HepG2 (cell line): ENCODE results near the gene PEX14. TPM values are rescaled to one million over a fixed set of nuclear protein-coding genes. Genes with fewer than 3 reads are reported as not detected.

Experiments
- ATAC-seq: fragments of 200-7000 bp; cut with Tn5 transposase; 3 replicates; pipeline ENCODE4 v1.9.1; 2020; ENCODE audit warnings: mild to moderate bottlenecking, moderate library complexity
- BruUV-seq: library from RNA; stranded (reverse); fragments of 400-500 nt; replicated peaks from 2 replicates; lab custom pipeline; 2021; lab: Mats Ljungman, UMichigan
- CTCF ChIA-PET: fragments of 300-600 bp; formaldehyde crosslinking; extraction: SDS; loops from one replicate; lab custom pipeline; 2021; ENCODE audit warnings: low total read pairs, inconsistent platforms, low intra/inter-chr PET ratio; lab: Yijun Ruan, JAX
- POLR2A ChIA-PET: fragments of 350-600 bp; sonication (Branson Sonifier 250); formaldehyde crosslinking; loops from one replicate; lab custom pipeline; 2020; ENCODE audit warnings: antibody characterized with exemption, inconsistent platforms; lab: Yijun Ruan, JAX
- DNase-seq: peaks from one replicate; pipeline ENCODE4 v3.0.0-alpha.2; 2015; ENCODE audit warnings: low spot score
- FAIRE-seq: peaks from 3 replicates; lab custom pipeline; 2011; peaks lifted over from hg19 to GRCh38; lab: Jason Lieb, UNC
- H2AFZ ChIP-seq: one replicate; pipeline ENCODE4 v1.6.1; 2011; ENCODE audit warnings: low read length, inconsistent platforms
- H3K27ac ChIP-seq: fragments of 300-600 bp; 3 replicates; pipeline ENCODE4 v1.8.0; 2011; ENCODE audit warnings: mixed run types, mild to moderate bottlenecking, mixed read lengths, low read length, inconsistent platforms; ENCODE audit not compliant: insufficient read depth; ENCODE audit errors: extremely low read length
- H3K27me3 ChIP-seq, 2 experiments: fragments of 200-600 bp in 1 of 2; 2 replicates in 1 of 2; 3 replicates in 1 of 2; pipeline versions ENCODE4 v1.6.0 to v1.8.0; 2011; ENCODE audit warnings: low read length in 2 of 2, mild to moderate bottlenecking in 2 of 2, moderate library complexity in 2 of 2, inconsistent platforms in 1 of 2; ENCODE audit not compliant: insufficient read depth in 2 of 2, control insufficient read depth in 1 of 2
- H3K36me3 ChIP-seq, 2 experiments: fragments of 200-600 bp in 1 of 2; replicated peaks in 1 of 2; 2 replicates in 1 of 2; 3 replicates in 1 of 2; pipeline versions ENCODE4 v1.5.1 to v1.8.0; 2011; ENCODE audit warnings: low read length in 2 of 2, inconsistent platforms in 1 of 2; ENCODE audit not compliant: insufficient read depth in 2 of 2, control insufficient read depth in 1 of 2
- H3K4me1 ChIP-seq: 2 replicates; pipeline ENCODE4 v1.5.1; 2012; ENCODE audit warnings: low read length, inconsistent platforms; ENCODE audit not compliant: insufficient read depth
- H3K4me2 ChIP-seq: 2 replicates; pipeline ENCODE4 v1.6.0; 2011; ENCODE audit warnings: low read depth, low read length, inconsistent platforms
- H3K4me3 ChIP-seq, 3 experiments: fragments of 200-600 bp in 1 of 3; sonication (generic), shearing (Covaris generic) in 1 of 3; replicated peaks in 1 of 3; 2 replicates each; pipeline ENCODE4 v1.5.1; 2011 to 2016; ENCODE audit warnings: low read length in 3 of 3, inconsistent platforms in 2 of 3, low read depth in 2 of 3, mild to moderate bottlenecking in 2 of 3, control low read depth in 1 of 3, mixed read lengths in 1 of 3; ENCODE audit not compliant: insufficient read depth in 1 of 3
- H3K79me2 ChIP-seq: one replicate; pipeline ENCODE4 v1.6.1; 2011; ENCODE audit warnings: low read length, inconsistent platforms; ENCODE audit not compliant: insufficient read depth
- H3K9ac ChIP-seq: 2 replicates; pipeline ENCODE4 v1.6.0; 2011; ENCODE audit warnings: mild to moderate bottlenecking, low read depth, low read length, inconsistent platforms; ENCODE audit not compliant: insufficient read depth
- H3K9me3 ChIP-seq: 2 replicates; pipeline ENCODE4 v1.5.1; 2012; ENCODE audit warnings: mild to moderate bottlenecking, low read length
- H4K20me1 ChIP-seq: 2 replicates; pipeline ENCODE4 v1.6.0; 2011; ENCODE audit warnings: inconsistent platforms, mild to moderate bottlenecking, low read length, moderate library complexity; ENCODE audit not compliant: insufficient read depth
- BRCA1 ChIP-seq: sonication (generic); formaldehyde crosslinking; IDR thresholded peaks from 2 replicates; pipeline ENCODE4 v1.4.0; 2020; ENCODE audit warnings: missing genetic modification reagents
- CENPT ChIP-seq: sonication (generic); formaldehyde crosslinking; IDR thresholded peaks from 2 replicates; pipeline ENCODE4 v1.8.0; 2022; ENCODE audit warnings: low read depth, mild to moderate bottlenecking, moderate library complexity, missing genetic modification reagents
- HES4 ChIP-seq: sonication (generic); formaldehyde crosslinking; IDR thresholded peaks from 2 replicates; pipeline ENCODE4 v1.9.0; 2021; ENCODE audit warnings: mild to moderate bottlenecking, missing genetic modification reagents, borderline replicate concordance
- HNF4G ChIP-seq, 2 experiments: sonication (generic) in 1 of 2; formaldehyde crosslinking in 1 of 2; IDR thresholded peaks; 2 replicates each; pipeline versions ENCODE4 v1.4.0 to v1.6.1; 2011 to 2020; ENCODE audit warnings: borderline replicate concordance in 2 of 2, low read depth in 2 of 2, mild to moderate bottlenecking in 2 of 2, low read length in 1 of 2, missing genetic modification reagents in 1 of 2, moderate library complexity in 1 of 2
- IRX3 ChIP-seq: sonication (generic); formaldehyde crosslinking; IDR thresholded peaks from 2 replicates; pipeline ENCODE4 v1.8.1; 2023; ENCODE audit warnings: mild to moderate bottlenecking, low read depth, missing genetic modification reagents, borderline replicate concordance
- KAT8 ChIP-seq: IDR thresholded peaks from 2 replicates; pipeline ENCODE4 v1.6.1; 2016; ENCODE audit warnings: missing genetic modification reagents, missing compliant biosample characterization
- NCOR1 ChIP-seq: fragments of 200-600 bp; sonication (generic); IDR thresholded peaks from 2 replicates; pipeline ENCODE4 v1.7.0; 2017; ENCODE audit warnings: antibody characterized with exemption, low read length, borderline replicate concordance
- PCBP1 ChIP-seq: fragments of 200-400 bp; formaldehyde crosslinking; IDR thresholded peaks from 2 replicates; pipeline ENCODE4 v1.6.1; 2017; ENCODE audit warnings: mild to moderate bottlenecking, low read depth, low read length, borderline replicate concordance
- SMAD1 ChIP-seq: sonication (generic); formaldehyde crosslinking; IDR thresholded peaks from 2 replicates; pipeline ENCODE4 v1.4.0; 2020; ENCODE audit warnings: missing genetic modification reagents, low read depth, mild to moderate bottlenecking, borderline replicate concordance
- SOX5 ChIP-seq: IDR thresholded peaks from 2 replicates; pipeline ENCODE4 v1.6.1; 2016; ENCODE audit warnings: borderline replicate concordance
- ZNF790 ChIP-seq: sonication (generic); formaldehyde crosslinking; IDR thresholded peaks from 2 replicates; pipeline ENCODE4 v1.8.0; 2022; ENCODE audit warnings: missing genetic modification reagents, mild to moderate bottlenecking, borderline replicate concordance
- WGBS: methylation state at CpG from one replicate; pipeline ENCODE4 v1.1.6; 2017; ENCODE audit warnings: low lambda C conversion rate; 5-methylcytosine and 5-hydroxymethylcytosine counted together
- in situ Hi-C: cut with HindIII; loops from 2 replicates; pipeline ENCODE4 v1.10.0; 2017; ENCODE audit warnings: low pct_unique_long_range_greater_than_20kb; ENCODE audit not compliant: extremely low pct_ligation_motif_present
- intact Hi-C: fragments of 100-400 bp; cut with micrococcal nuclease; formaldehyde crosslinking; loops from one replicate; pipeline ENCODE4 v1.10.0; 2022; ENCODE audit not compliant: unreplicated experiment
- polyA plus RNA-seq, 8 experiments: library from polyadenylated mRNA; depleted of rRNA in 3 of 8; stranded (reverse) in 7 of 8; unstranded in 1 of 8; fragments of >200 nt; fragmentation: Illumina TruSeq in 4 of 8; extraction: Trizol in 4 of 8; gene quantifications; 2 replicates each; pipeline versions ENCODE4 v1.2.1 to v1.2.3, GENCODE V29; 2011 to 2016; ENCODE audit warnings: low read depth in 4 of 8, missing spikeins in 1 of 8, mixed read lengths in 1 of 8; ENCODE audit not compliant: insufficient read depth in 1 of 8
- total RNA-seq, 5 experiments: library from RNA; depleted of rRNA; stranded (reverse); fragments of >200 nt; fragmentation: Illumina TruSeq; extraction: Trizol; gene quantifications; 2 replicates each; pipeline ENCODE4 v1.2.3, GENCODE V29; 2016; ENCODE audit warnings: low read depth in 1 of 5
- TF ChIP-seq, protein P1 (sequence below): sonication (generic); formaldehyde crosslinking; IDR thresholded peaks from 2 replicates; pipeline ENCODE4 v1.5.0; 2020; ENCODE audit warnings: missing genetic modification reagents
- TF ChIP-seq, protein P2 (sequence below): sonication (generic); formaldehyde crosslinking; IDR thresholded peaks from 2 replicates; pipeline ENCODE4 v1.4.0; 2020; ENCODE audit warnings: mild to moderate bottlenecking, missing genetic modification reagents
- TF ChIP-seq, protein P3 (sequence below): sonication (generic); formaldehyde crosslinking; IDR thresholded peaks from 2 replicates; pipeline ENCODE4 v1.8.0; 2022; ENCODE audit warnings: missing genetic modification reagents, mild to moderate bottlenecking, borderline replicate concordance
- TF ChIP-seq, protein P4 (sequence below): sonication (generic); formaldehyde crosslinking; IDR thresholded peaks from 2 replicates; pipeline ENCODE4 v1.4.0; 2020; ENCODE audit warnings: missing genetic modification reagents, mild to moderate bottlenecking, borderline replicate concordance
- TF ChIP-seq, protein P5 (sequence below): sonication (generic); formaldehyde crosslinking; IDR thresholded peaks from 2 replicates; pipeline ENCODE4 v1.4.0; 2020; ENCODE audit warnings: missing genetic modification reagents, low read depth, mild to moderate bottlenecking, borderline replicate concordance

PEX14 gene
- total and polyA plus RNA-seq, 2 of the 13 experiments (the other 11 are each of a cell fraction or from before 2014, with no cell fraction given), result 6.5 to 9.9 TPM

DNA sequence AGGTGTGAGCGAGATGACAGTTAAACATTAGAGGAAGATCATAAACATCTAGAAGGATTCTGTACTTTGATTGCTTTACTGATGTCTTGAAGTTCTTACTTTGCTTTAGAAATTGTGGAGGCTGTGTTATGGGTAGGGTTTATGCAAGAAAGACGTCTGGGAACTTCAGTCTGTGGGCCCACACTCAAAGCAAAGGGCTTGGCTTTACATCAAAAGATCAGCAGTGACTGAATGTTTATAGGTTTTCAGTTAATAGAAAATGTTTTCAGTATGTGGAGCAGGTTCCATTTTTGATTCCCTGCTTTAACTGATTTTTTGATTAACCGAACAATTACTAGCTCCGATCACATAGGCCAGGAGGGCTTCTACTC lies 31.9 kb downstream of the PEX14 start:
- H3K36me3 ChIP-seq, result peaks cover 0 to 3% of the 10 kb centered on the region in 2 experiments; a peak in 1 of 5 replicates
- ChIA-PET CTCF (interaction anchor here (1.6 to 2.5 kb wide), 2 partner anchors 282 to 402 kb away, joined by 3 to 6 read pairs; no protein-coding TSS in a partner anchor), POLR2A (no interaction called here)
- H3K4me3 ChIP-seq, result no peak overlapping the region
- H4K20me1 ChIP-seq, result peaks cover 21% of the 10 kb centered on the region
- no TSS peak for BruUV-seq
- no peak overlapping the region for H3K9ac ChIP-seq
- in situ Hi-C loops, result loop anchor here (10.0 kb wide), 1 partner anchor 438 kb away; no protein-coding TSS in a partner anchor
- H3K9me3 ChIP-seq, result no peaks in the 10 kb centered on the region
- no peak overlapping the region for H2AFZ ChIP-seq
- DNase-seq (no peak), FAIRE-seq (no peak), ATAC-seq (no peak)
- H3K79me2 ChIP-seq, result peaks cover 34% of the 10 kb centered on the region
- WGBS, result 75% methylated on average over 4 of the region's 4 CpGs
- H3K4me1 ChIP-seq, result peaks cover 60% of the 10 kb centered on the region
- no peaks in the 10 kb centered on the region for H3K27me3 ChIP-seq
- intact Hi-C loops, result loop anchor here (1.0 to 2.0 kb wide), 2 partner anchors 361 to 434 kb away; no protein-coding TSS in a partner anchor
- no peak overlapping the region for H3K27ac ChIP-seq
- no peak overlapping the region for H3K4me2 ChIP-seq
- TF ChIP-seq IRX3, result no peak
- TF ChIP-seq, protein P1, sequence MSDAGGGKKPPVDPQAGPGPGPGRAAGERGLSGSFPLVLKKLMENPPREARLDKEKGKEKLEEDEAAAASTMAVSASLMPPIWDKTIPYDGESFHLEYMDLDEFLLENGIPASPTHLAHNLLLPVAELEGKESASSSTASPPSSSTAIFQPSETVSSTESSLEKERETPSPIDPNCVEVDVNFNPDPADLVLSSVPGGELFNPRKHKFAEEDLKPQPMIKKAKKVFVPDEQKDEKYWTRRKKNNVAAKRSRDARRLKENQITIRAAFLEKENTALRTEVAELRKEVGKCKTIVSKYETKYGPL, result no peak
- TF ChIP-seq BRCA1 (CRISPR knock-in tag), result no peak
- TF ChIP-seq PCBP1, result no peak
- TF ChIP-seq, protein P2, sequence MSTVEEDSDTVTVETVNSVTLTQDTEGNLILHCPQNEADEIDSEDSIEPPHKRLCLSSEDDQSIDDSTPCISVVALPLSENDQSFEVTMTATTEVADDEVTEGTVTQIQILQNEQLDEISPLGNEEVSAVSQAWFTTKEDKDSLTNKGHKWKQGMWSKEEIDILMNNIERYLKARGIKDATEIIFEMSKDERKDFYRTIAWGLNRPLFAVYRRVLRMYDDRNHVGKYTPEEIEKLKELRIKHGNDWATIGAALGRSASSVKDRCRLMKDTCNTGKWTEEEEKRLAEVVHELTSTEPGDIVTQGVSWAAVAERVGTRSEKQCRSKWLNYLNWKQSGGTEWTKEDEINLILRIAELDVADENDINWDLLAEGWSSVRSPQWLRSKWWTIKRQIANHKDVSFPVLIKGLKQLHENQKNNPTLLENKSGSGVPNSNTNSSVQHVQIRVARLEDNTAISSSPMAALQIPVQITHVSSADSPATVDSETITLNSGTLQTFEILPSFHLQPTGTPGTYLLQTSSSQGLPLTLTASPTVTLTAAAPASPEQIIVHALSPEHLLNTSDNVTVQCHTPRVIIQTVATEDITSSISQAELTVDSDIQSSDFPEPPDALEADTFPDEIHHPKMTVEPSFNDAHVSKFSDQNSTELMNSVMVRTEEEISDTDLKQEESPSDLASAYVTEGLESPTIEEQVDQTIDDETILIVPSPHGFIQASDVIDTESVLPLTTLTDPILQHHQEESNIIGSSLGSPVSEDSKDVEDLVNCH (CRISPR knock-in tag), result no peak
- TF ChIP-seq SOX5 (CRISPR knock-in tag), result no peak
- TF ChIP-seq, protein P3, sequence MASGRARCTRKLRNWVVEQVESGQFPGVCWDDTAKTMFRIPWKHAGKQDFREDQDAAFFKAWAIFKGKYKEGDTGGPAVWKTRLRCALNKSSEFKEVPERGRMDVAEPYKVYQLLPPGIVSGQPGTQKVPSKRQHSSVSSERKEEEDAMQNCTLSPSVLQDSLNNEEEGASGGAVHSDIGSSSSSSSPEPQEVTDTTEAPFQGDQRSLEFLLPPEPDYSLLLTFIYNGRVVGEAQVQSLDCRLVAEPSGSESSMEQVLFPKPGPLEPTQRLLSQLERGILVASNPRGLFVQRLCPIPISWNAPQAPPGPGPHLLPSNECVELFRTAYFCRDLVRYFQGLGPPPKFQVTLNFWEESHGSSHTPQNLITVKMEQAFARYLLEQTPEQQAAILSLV, result no peak
- TF ChIP-seq KAT8, result no peak
- TF ChIP-seq CENPT, result no peak
- no peak for TF ChIP-seq SMAD1
- no peak for TF ChIP-seq ZNF790 (CRISPR knock-in tag)
- no peak for TF ChIP-seq NCOR1
- no peak for TF ChIP-seq HES4 (CRISPR knock-in tag)
- TF ChIP-seq, protein P4, sequence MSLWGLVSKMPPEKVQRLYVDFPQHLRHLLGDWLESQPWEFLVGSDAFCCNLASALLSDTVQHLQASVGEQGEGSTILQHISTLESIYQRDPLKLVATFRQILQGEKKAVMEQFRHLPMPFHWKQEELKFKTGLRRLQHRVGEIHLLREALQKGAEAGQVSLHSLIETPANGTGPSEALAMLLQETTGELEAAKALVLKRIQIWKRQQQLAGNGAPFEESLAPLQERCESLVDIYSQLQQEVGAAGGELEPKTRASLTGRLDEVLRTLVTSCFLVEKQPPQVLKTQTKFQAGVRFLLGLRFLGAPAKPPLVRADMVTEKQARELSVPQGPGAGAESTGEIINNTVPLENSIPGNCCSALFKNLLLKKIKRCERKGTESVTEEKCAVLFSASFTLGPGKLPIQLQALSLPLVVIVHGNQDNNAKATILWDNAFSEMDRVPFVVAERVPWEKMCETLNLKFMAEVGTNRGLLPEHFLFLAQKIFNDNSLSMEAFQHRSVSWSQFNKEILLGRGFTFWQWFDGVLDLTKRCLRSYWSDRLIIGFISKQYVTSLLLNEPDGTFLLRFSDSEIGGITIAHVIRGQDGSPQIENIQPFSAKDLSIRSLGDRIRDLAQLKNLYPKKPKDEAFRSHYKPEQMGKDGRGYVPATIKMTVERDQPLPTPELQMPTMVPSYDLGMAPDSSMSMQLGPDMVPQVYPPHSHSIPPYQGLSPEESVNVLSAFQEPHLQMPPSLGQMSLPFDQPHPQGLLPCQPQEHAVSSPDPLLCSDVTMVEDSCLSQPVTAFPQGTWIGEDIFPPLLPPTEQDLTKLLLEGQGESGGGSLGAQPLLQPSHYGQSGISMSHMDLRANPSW (CRISPR knock-in tag), result no peak
- TF ChIP-seq HNF4G (IDR thresholded peaks at IDR 0.05; ENCODE audit: borderline replicate concordance, low read depth, low read length), result no peak
- TF ChIP-seq HNF4G (CRISPR knock-in tag; IDR thresholded peaks at IDR 0.05; ENCODE audit: borderline replicate concordance, low read depth), result no peak
- TF ChIP-seq, protein P5, sequence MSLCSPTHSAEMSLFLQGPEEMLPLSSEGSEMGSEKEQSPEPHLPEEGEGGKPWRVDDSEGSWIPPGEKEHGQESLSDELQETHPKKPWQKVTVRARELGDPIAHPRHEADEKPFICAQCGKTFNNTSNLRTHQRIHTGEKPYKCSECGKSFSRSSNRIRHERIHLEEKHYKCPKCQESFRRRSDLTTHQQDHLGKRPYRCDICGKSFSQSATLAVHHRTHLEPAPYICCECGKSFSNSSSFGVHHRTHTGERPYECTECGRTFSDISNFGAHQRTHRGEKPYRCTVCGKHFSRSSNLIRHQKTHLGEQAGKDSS (CRISPR knock-in tag), result no peak
